K562 (cell line): ENCODE data around the gene TMEM45A. TPM values are rescaled to one million over a fixed set of nuclear protein-coding genes. Genes with fewer than 3 reads are reported as not detected.
A peak's percentile ranks its signal among the peaks of the same experiment; 100 is the strongest.

ENCODE experiments used
- BCOR ChIP-seq: fragments of 450-650 bp; IDR thresholded peaks from 2 replicates; pipeline ENCODE4 v1.6.1; 2016
- CCNT2 ChIP-seq: IDR thresholded peaks from 2 replicates; pipeline ENCODE4 v1.6.1; 2011; ENCODE audit warnings: borderline replicate concordance, low read depth, mild to moderate bottlenecking, moderate library complexity, mixed read lengths, low read length; ENCODE audit not compliant: insufficient read length; ENCODE audit errors: extremely low read depth
- CREB1 ChIP-seq, 2 experiments: sonication (generic) in 1 of 2; formaldehyde crosslinking in 1 of 2; IDR thresholded peaks; 2 replicates each; pipeline versions ENCODE4 v1.6.1 to v1.8.0; 2012 to 2022; ENCODE audit warnings: inconsistent platforms in 1 of 2, mild to moderate bottlenecking in 1 of 2, missing genetic modification reagents in 1 of 2, moderate library complexity in 1 of 2
- CTCFL ChIP-seq: IDR thresholded peaks from 2 replicates; pipeline ENCODE4 v1.6.1; 2011; ENCODE audit warnings: borderline replicate concordance, low read depth, mild to moderate bottlenecking, moderate library complexity, low read length; ENCODE audit not compliant: insufficient read depth, poor library complexity, severe bottlenecking
- ETV5 ChIP-seq: sonication (generic); formaldehyde crosslinking; IDR thresholded peaks from 2 replicates; pipeline ENCODE4 v1.4.0; 2020; ENCODE audit warnings: low read depth, mild to moderate bottlenecking, missing genetic modification reagents
- GTF3C2 ChIP-seq: IDR thresholded peaks from 3 replicates; pipeline ENCODE4 v1.6.1; 2011; ENCODE audit warnings: borderline replicate concordance, mild to moderate bottlenecking, moderate library complexity; ENCODE audit not compliant: insufficient read length; ENCODE audit errors: extremely low read depth
- HMBOX1 ChIP-seq: sonication (generic); IDR thresholded peaks from 2 replicates; pipeline ENCODE4 v1.6.1; 2016
- MEF2A ChIP-seq: IDR thresholded peaks from 2 replicates; pipeline ENCODE4 v1.6.1; 2011; ENCODE audit warnings: low read depth, mild to moderate bottlenecking, low read length, moderate library complexity; ENCODE audit not compliant: control insufficient read depth
- POLR2A ChIP-seq: fragments of 450-650 bp; conservative IDR thresholded peaks from 2 replicates; pipeline ENCODE4 v1.6.1; 2016
- POLR2H ChIP-seq: IDR thresholded peaks from 2 replicates; pipeline ENCODE4 v1.6.1; 2016; ENCODE audit warnings: missing genetic modification characterization, low read depth, mild to moderate bottlenecking, control low read depth, missing compliant biosample characterization, moderate library complexity
- PTRF ChIP-seq: fragments of 450-650 bp; IDR thresholded peaks from 2 replicates; pipeline ENCODE4 v1.6.1; 2016; ENCODE audit warnings: mild to moderate bottlenecking, missing genetic modification characterization, missing compliant biosample characterization
- THAP12 ChIP-seq: fragments of 250-450 bp; sonication (Bioruptor Pico); IDR thresholded peaks from 2 replicates; pipeline ENCODE4 v1.9.0; 2021; ENCODE audit warnings: mild to moderate bottlenecking, inconsistent platforms
- THAP7 ChIP-seq: fragments of 250-450 bp; sonication (Bioruptor Pico); IDR thresholded peaks from 2 replicates; pipeline ENCODE4 v1.5.0; 2021
- THRAP3 ChIP-seq: fragments of 450-650 bp; IDR thresholded peaks from 2 replicates; pipeline ENCODE4 v1.6.1; 2016; ENCODE audit warnings: mild to moderate bottlenecking, inconsistent platforms, borderline replicate concordance
- ZC3H11A ChIP-seq: IDR thresholded peaks from 2 replicates; pipeline ENCODE4 v1.6.1; 2012; ENCODE audit warnings: low read depth, low read length, improper control_type of control experiment
- ZNF561 ChIP-seq: fragments of 450-650 bp; formaldehyde crosslinking; conservative IDR thresholded peaks from 2 replicates; pipeline ENCODE4 v1.4.0; 2020; ENCODE audit warnings: mild to moderate bottlenecking, moderate library complexity
- polyA plus RNA-seq, 8 experiments: library from polyadenylated mRNA; depleted of rRNA in 4 of 8; stranded (reverse) in 5 of 8; unstranded in 3 of 8; fragments of >200 nt; fragmentation: Nextera tagmentation in 2 of 8; fragmentation: Illumina TruSeq in 1 of 8; extraction: Ambion mirVana in 2 of 8; extraction: Trizol in 1 of 8; gene quantifications; 2 replicates each; pipeline versions ENCODE4 v1.2.1 to v1.2.3, GENCODE V29; 2011 to 2014; ENCODE audit warnings: inconsistent platforms in 1 of 8, missing spikeins in 1 of 8
- total RNA-seq, 7 experiments: library from RNA; depleted of rRNA in 6 of 7; stranded (reverse); fragments of >200 nt in 6 of 7; fragmentation: Illumina TruSeq in 2 of 7; extraction: Trizol in 2 of 7; gene quantifications; 2 replicates each; pipeline versions ENCODE4 v1.2.1 to v1.2.3, GENCODE V29; 2011 to 2021; ENCODE audit warnings: low replicate concordance in 1 of 7

The TMEM45A gene
- total and polyA plus RNA-seq, 9 of the 15 experiments (the other 6 are each of a cell fraction or from before 2014, with no cell fraction given), result 0.41 to 4.1 (median 0.95) TPM

- TF ChIP-seq POLR2H, result peak; percentile 47; the same call in 1 of the 2 replicates
- no peak for TF ChIP-seq ZNF561
- TF ChIP-seq ETV5 (CRISPR knock-in tag), result no peak
- no peak for TF ChIP-seq GTF3C2
- no peak for TF ChIP-seq CTCFL
- TF ChIP-seq PTRF (tag), result no peak
- no peak for TF ChIP-seq CREB1 (IDR thresholded peaks at IDR 0.05)
- peak; percentile 22; the same call in 1 of the 2 replicates for TF ChIP-seq CREB1 (CRISPR knock-in tag; IDR thresholded peaks at IDR 0.05)
- no peak for TF ChIP-seq HMBOX1
- TF ChIP-seq POLR2A, result peak; percentile 52
- no peak for TF ChIP-seq BCOR
- TF ChIP-seq THAP7 (CRISPR knock-in tag), result no peak
- peak; percentile 30 for TF ChIP-seq CCNT2
- no peak for TF ChIP-seq THAP12 (CRISPR knock-in tag)
- TF ChIP-seq MEF2A, result no peak
- TF ChIP-seq THRAP3, result no peak
- TF ChIP-seq ZC3H11A, result no peak
These were observed at the start of gene TMEM45A (continued) for GRCh38 chr3:100492059-100493006.
